ENCODE measurements around the gene CNTRL. TPM values are rescaled to one million over a fixed set of nuclear protein-coding genes. Genes with fewer than 3 reads are reported as not detected.

The CNTRL gene
- total RNA-seq, 1 donor from 2014 or later, result 9.5 TPM

GRCh38 chr9:121179930-121180681, 105.4 kb downstream of the CNTRL start:
- DNase-seq (ENCODE audit: low read depth in 2 of 2), result no peak

GRCh38 chr9:121182101-121182836, 107.5 kb downstream of the CNTRL start:
- DNase-seq (ENCODE audit: low read depth in 2 of 2), result no peak

- no peak for DNase-seq (ENCODE audit: low read depth in 2 of 2)
Observed at GRCh38 chr9:121182989-121183388, 108.2 kb downstream of the CNTRL start.

- no peak for DNase-seq (ENCODE audit: low read depth in 2 of 2)
Observed at GRCh38 chr9:121183666-121184423, 109.1 kb downstream of the CNTRL start.

GRCh38 chr9:121184463-121184862, 109.7 kb downstream of the CNTRL start:
- DNase-seq (ENCODE audit: low read depth in 2 of 2), result no peak

DNA sequence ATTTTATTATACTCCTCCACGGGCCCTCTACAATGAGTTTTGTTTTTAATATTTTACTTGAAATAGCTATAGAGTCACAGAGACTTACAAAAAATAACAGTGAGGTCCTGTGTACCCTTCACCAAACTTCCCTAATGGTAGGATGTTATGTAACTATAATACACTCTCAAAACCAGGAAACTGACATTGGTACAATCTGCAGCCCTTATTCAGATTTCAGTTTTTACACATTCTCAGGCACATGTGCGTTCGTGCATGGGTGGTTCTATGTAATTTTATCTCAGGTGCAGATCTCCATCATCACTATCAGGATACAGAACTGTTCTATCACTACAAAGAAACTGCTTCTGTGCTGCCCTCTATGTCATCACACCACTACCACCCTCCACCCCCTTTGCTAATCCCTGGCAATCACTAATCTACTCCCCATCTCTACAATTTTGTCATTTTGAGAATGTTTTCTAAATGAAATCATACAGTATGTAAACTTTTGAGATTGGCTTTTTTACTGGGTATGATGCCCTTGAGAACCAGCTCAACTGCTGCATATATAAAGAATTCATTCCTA, 110.5 kb downstream of the CNTRL start:
- DNase-seq (ENCODE audit: low read depth in 2 of 2), result no peak

DNA sequence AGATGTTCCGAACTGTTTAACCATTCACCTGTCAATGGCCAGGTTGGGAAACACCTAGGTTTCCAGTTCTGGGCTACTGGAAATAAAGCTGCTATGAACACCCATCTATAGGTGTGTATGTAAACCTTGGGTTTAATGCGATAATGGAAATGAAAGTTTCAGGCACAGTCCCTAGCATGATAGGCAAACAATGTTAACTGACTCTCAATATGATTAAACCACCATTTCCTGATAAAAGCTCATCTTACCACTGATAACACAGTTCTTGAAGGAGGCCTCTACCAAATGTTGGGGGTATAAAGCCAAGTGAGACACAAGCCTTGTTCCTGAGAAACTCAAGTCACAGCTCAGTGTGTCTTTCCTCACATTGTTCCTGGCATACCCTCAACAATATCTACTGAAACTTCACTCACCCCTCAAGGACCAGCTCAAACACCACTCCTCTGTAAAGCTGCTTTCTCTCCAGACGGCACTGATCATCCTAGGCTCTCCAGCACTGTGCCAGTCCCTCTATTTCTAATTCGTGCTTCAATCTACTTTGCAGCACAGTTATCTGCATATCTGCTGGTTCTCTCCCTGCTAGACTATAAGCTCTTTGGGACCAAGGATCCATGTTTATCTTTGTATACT, 111.1 kb downstream of the CNTRL start:
- DNase-seq (ENCODE audit: low read depth in 2 of 2), result no peak

DNA sequence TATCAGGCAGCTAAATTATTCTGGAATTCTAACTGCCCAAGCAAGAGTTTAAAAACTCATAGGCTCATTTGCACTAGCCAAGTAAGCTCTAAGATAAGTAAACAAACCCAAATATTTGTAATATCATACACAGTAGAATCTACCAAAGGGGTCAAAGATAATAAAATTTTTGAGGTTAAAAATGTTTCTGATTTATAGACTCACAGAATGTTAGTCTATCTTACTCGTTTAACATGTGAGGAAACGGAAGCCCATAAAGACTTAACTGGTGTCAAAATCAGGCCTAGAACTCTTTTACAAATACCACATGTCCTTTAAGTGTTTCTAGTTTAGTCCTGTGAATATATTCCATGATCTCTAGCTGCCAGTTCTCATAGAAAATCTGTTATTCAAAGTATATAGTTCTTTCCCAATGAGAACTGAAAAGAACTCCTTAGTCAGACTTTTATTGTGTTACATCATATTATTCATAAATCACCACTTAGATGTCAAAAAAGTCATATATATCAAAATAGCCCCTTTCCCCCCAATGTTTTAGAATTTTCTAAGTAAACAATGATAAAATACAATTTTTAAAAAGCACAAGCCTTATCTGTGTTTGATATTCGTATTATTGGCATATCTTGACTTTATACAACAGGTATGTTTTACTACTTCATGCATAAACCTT, 113.0 kb downstream of the CNTRL start:
- no peak for DNase-seq (ENCODE audit: low read depth in 2 of 2)

- DNase-seq (ENCODE audit: low read depth in 2 of 2), result no peak
Observed at GRCh38 chr9:121189006-121189405, 114.3 kb downstream of the CNTRL start.

DNA sequence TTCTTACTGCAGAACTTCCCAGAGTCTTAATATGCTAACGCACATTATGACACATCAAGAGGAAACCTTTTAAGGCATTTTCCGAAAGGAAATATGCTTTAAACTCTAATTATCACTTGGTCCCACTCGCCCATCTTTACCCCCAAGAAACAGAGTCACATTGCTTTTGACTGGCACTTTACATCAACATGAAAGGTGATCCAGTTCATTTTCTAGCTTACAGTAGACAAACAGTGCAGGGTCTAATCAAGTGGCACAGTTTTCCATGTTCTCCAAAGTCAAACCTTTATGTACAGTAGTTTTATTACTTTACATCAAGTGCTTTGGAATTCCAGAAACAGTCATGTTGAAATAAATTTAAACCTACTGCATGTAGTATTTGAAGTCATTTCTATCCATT, 114.9 kb downstream of the CNTRL start:
- no peak for DNase-seq (ENCODE audit: low read depth in 2 of 2)

DNA sequence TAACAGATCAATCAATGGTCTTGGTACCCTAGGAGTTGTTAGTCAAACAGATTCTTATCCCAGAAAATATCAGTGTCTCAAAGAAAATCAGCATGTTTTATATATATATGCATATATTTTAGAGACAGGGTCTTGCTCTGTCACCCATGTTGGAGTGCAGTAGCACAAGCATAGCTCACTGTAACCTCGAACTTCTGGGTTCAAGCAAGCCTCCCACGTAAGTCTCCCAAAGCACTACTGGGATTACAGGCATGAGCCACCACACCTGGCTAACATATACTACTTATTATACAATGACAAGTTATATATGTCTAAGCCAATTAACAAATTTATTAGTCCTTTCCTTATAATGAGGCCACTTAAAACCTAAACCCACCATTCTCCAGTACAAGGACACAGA, 116.5 kb downstream of the CNTRL start:
- no peak for DNase-seq (ENCODE audit: low read depth in 2 of 2)

DNA sequence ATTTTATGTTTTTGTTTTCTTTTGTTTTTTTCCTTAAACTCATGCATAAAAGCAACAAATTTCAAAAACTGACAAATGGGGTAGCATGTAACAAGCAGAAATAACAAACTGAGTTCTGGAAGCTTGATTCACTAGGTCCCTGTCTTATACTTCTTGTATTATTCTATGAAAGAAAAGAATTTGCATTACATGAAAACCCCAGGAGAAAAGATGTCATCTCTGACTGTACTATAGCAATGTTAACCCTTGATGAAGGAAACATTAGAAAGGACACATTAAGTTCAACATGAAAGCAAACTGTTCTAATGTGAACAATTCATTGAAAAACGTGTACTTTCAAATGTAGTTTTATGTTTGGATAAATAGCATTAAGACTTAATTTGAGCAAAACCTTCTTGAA, 117.8 kb downstream of the CNTRL start:
- DNase-seq (ENCODE audit: low read depth in 2 of 2), result no peak

- DNase-seq (ENCODE audit: low read depth in 2 of 2), result peak; percentile 17 to 34
Observed at GRCh38 chr9:121192959-121193640, 118.3 kb downstream of the CNTRL start.

GRCh38 chr9:121194730-121195129, 120.0 kb downstream of the CNTRL start:
- no peak for DNase-seq (ENCODE audit: low read depth in 2 of 2)

DNA sequence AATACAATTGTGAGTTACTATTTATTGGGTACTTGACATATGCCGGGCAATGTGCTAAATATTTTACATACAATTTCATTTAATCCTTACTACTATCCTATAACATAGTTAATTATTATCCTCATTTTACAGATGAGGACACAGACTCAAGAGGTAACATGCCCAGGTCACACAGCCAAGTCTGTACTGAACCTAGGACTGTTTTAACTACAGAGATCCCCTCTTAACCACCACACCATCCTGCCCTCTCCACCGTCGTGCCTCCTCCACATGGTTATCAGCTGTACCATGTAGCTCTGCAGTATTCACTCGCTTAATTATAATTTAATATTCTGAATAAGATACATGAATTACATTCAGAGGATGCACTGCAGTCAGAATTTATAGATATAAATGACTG, 121.6 kb downstream of the CNTRL start:
- DNase-seq (ENCODE audit: low read depth in 2 of 2), result no peak

DNA sequence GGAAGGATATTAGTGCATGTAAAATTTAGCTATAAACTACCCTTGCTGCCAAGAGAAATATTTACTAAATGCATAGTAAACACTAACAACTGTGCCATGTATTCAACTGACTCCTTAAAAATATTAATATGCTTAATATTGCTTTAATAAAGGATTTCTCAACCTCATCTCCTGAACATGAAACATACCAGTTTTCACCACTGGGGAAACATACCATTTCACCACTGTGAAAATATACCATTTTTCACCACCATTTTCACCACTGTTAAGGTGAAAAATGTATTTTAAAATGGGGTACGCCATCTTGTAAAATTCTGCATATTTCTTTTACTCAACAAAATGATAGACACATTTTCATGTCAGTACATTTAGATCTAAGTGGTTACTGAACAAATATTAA, 122.4 kb downstream of the CNTRL start:
- DNase-seq (ENCODE audit: low read depth in 2 of 2), result no peak

- no peak for DNase-seq (ENCODE audit: low read depth in 2 of 2)
Observed at GRCh38 chr9:121198512-121199042, 123.8 kb downstream of the CNTRL start.

GRCh38 chr9:121199921-121200320, 125.2 kb downstream of the CNTRL start:
- peak in 1 of 2 donors; percentile 14 for DNase-seq (ENCODE audit: low read depth in 2 of 2)

DNA sequence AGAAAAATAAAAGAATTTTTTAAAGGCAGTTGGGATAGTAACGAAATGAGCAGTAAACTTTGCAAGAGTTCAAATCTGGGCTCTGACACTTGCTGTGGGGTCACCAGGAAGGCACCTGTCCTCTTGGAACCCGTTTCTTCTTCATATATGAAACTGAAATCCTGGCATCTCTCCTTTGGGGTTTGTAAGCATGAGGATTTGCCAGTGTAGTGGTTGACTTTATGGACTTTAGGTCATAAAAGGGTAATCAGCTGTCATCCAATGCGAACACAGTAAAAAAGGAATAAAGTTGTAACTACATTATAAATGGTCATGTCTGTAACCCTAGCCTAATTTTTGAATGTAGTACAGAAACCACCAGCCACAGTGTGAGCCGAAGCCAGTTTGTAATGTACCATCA, 125.6 kb downstream of the CNTRL start:
- DNase-seq (ENCODE audit: low read depth in 2 of 2), result no peak

Measured in lung microvascular endothelial cell (primary cell).